ENCODE results near the gene PDE5A. TPM values are rescaled to one million over a fixed set of nuclear protein-coding genes. Genes with fewer than 3 reads are reported as not detected.
A peak's percentile ranks its signal among the peaks of the same experiment; 100 is the strongest.
"Not testable (repeated sequence)": the region's sequence is repeated elsewhere in the genome, so short reads cannot be mapped to it uniquely, and the experiment has no call there.

The PDE5A gene
- total RNA-seq, 1 experiment from 2014 or later = 8.5 TPM

GRCh38 chr4:119469039-119469438 lies 159.6 kb downstream of the PDE5A start:
- H3K9me2 ChIP-seq (ENCODE audit: insufficient read depth); BruUV-seq (replicated peaks); H3K27ac ChIP-seq; CTCF ChIA-PET; H3K4me2 ChIP-seq; POLR2A ChIA-PET (ENCODE audit: unreplicated experiment); H2AFZ ChIP-seq; H3K79me2 ChIP-seq (ENCODE audit: low read depth); DNase-seq; H3K36me3 ChIP-seq (ENCODE audit: low read depth); intact Hi-C loops (cut with micrococcal nuclease; ENCODE audit: unreplicated experiment); H3K4me3 ChIP-seq; H3K9me3 ChIP-seq (ENCODE audit: insufficient read depth, low read depth); H3K27me3 ChIP-seq (ENCODE audit: insufficient read depth, low read depth); H3F3A ChIP-seq (ENCODE audit: insufficient read depth, low read depth); H4K20me1 ChIP-seq (ENCODE audit: insufficient read depth); H3K4me1 ChIP-seq (replicated peaks; ENCODE audit: insufficient read depth): not testable (repeated sequence)

GRCh38 chr4:119462733-119463132 lies 165.9 kb downstream of the PDE5A start:
- intact Hi-C loops (cut with micrococcal nuclease; ENCODE audit: unreplicated experiment); POLR2A ChIA-PET (ENCODE audit: unreplicated experiment): not testable (repeated sequence)

GRCh38 chr4:119455734-119456133 lies 172.9 kb downstream of the PDE5A start:
- Histone ChIP-seq H3K4me3 (peak overlapping the region; percentile 52; the same call in 1 of the 2 replicates), H3K4me2 (peak overlapping the region; percentile 59)
- H3K9me2 ChIP-seq (ENCODE audit: insufficient read depth); CTCF ChIA-PET; intact Hi-C loops (cut with micrococcal nuclease; ENCODE audit: unreplicated experiment); H3K4me1 ChIP-seq (replicated peaks; ENCODE audit: insufficient read depth); H3K79me2 ChIP-seq (ENCODE audit: low read depth); H3K36me3 ChIP-seq (ENCODE audit: low read depth); H3K27ac ChIP-seq; H3F3A ChIP-seq (ENCODE audit: insufficient read depth, low read depth); H3K27me3 ChIP-seq (ENCODE audit: insufficient read depth, low read depth); H2AFZ ChIP-seq; H4K20me1 ChIP-seq (ENCODE audit: insufficient read depth); H3K9me3 ChIP-seq (ENCODE audit: insufficient read depth, low read depth); POLR2A ChIA-PET (ENCODE audit: unreplicated experiment); BruUV-seq (replicated peaks): not testable (repeated sequence)
- DNase-seq = peak; percentile 31 to 58

More at GRCh38 chr4:119462733-119463132, 165.9 kb downstream of the PDE5A start:
- BruUV-seq (replicated peaks); DNase-seq; H4K20me1 ChIP-seq (ENCODE audit: insufficient read depth); H3K4me1 ChIP-seq (replicated peaks; ENCODE audit: insufficient read depth); CTCF ChIA-PET; H2AFZ ChIP-seq; H3F3A ChIP-seq (ENCODE audit: insufficient read depth, low read depth); H3K79me2 ChIP-seq (ENCODE audit: low read depth); H3K4me3 ChIP-seq; H3K9me3 ChIP-seq (ENCODE audit: insufficient read depth, low read depth); H3K9me2 ChIP-seq (ENCODE audit: insufficient read depth); H3K27ac ChIP-seq; H3K4me2 ChIP-seq; H3K36me3 ChIP-seq (ENCODE audit: low read depth); H3K27me3 ChIP-seq (ENCODE audit: insufficient read depth, low read depth): not testable (repeated sequence)

GRCh38 chr4:119454491-119455270 lies 173.9 kb downstream of the PDE5A start:
- not testable (repeated sequence) for H3K4me2 ChIP-seq, H2AFZ ChIP-seq

GRCh38 chr4:119454151-119454490 lies 174.5 kb downstream of the PDE5A start:
- H3K27me3 ChIP-seq (ENCODE audit: insufficient read depth, low read depth); H3K4me2 ChIP-seq; H2AFZ ChIP-seq; H3K9me3 ChIP-seq (ENCODE audit: insufficient read depth, low read depth); H3K79me2 ChIP-seq (ENCODE audit: low read depth); intact Hi-C loops (cut with micrococcal nuclease; ENCODE audit: unreplicated experiment); H3K9me2 ChIP-seq (ENCODE audit: insufficient read depth); H3K36me3 ChIP-seq (ENCODE audit: low read depth); H3K4me1 ChIP-seq (replicated peaks; ENCODE audit: insufficient read depth); BruUV-seq (replicated peaks); H3F3A ChIP-seq (ENCODE audit: insufficient read depth, low read depth); DNase-seq; POLR2A ChIA-PET (ENCODE audit: unreplicated experiment); H4K20me1 ChIP-seq (ENCODE audit: insufficient read depth): not testable (repeated sequence)
- CTCF ChIA-PET = interaction anchor here (0.6 to 0.7 kb wide), 3 partner anchors 12 to 170 kb away, joined by 3 to 5 read pairs (median 4); no protein-coding TSS in a partner anchor
- peak overlapping the region; percentile 57; the same call in 1 of the 2 replicates for H3K27ac ChIP-seq
- peak overlapping the region; percentile 50; the same call in 1 of the 2 replicates for H3K4me3 ChIP-seq

More at GRCh38 chr4:119454491-119455270, 173.9 kb downstream of the PDE5A start:
- intact Hi-C loops (cut with micrococcal nuclease; ENCODE audit: unreplicated experiment); H3K9me2 ChIP-seq (ENCODE audit: insufficient read depth); H3K4me1 ChIP-seq (replicated peaks; ENCODE audit: insufficient read depth); H3K9me3 ChIP-seq (ENCODE audit: insufficient read depth, low read depth); H4K20me1 ChIP-seq (ENCODE audit: insufficient read depth); H3K36me3 ChIP-seq (ENCODE audit: low read depth); H3F3A ChIP-seq (ENCODE audit: insufficient read depth, low read depth); H3K79me2 ChIP-seq (ENCODE audit: low read depth); BruUV-seq (replicated peaks); H3K27me3 ChIP-seq (ENCODE audit: insufficient read depth, low read depth): not testable (repeated sequence)
- POLR2A ChIA-PET (ENCODE audit: unreplicated experiment) = interaction anchor here (0.7 kb wide), 1 partner anchor 317 kb away, joined by 6 read pairs; no protein-coding TSS in a partner anchor
- DNase-seq = peak; percentile 79 to 82
- Histone ChIP-seq H3K27ac (peak overlapping the region; percentile 57; the same call in 1 of the 2 replicates), H3K4me3 (peak overlapping the region; percentile 52; the same call in 1 of the 2 replicates)
- CTCF ChIA-PET = interaction anchor here (0.6 to 0.7 kb wide), 3 partner anchors 11 to 171 kb away, joined by 3 to 5 read pairs (median 4); no protein-coding TSS in a partner anchor

- H3K9me2 ChIP-seq (ENCODE audit: insufficient read depth); H3K4me1 ChIP-seq (replicated peaks; ENCODE audit: insufficient read depth); POLR2A ChIA-PET (ENCODE audit: unreplicated experiment); H3K27ac ChIP-seq; H3F3A ChIP-seq (ENCODE audit: insufficient read depth, low read depth); H4K20me1 ChIP-seq (ENCODE audit: insufficient read depth); H3K9me3 ChIP-seq (ENCODE audit: insufficient read depth, low read depth); H3K27me3 ChIP-seq (ENCODE audit: insufficient read depth, low read depth); H3K79me2 ChIP-seq (ENCODE audit: low read depth); BruUV-seq (replicated peaks); H3K36me3 ChIP-seq (ENCODE audit: low read depth); intact Hi-C loops (cut with micrococcal nuclease; ENCODE audit: unreplicated experiment); H3K4me2 ChIP-seq; H2AFZ ChIP-seq; H3K4me3 ChIP-seq; DNase-seq; CTCF ChIA-PET: not testable (repeated sequence)
These were observed 175.3 kb downstream of the PDE5A start for GRCh38 chr4:119453286-119453685.

- intact Hi-C loops (cut with micrococcal nuclease; ENCODE audit: unreplicated experiment); DNase-seq; H3K4me3 ChIP-seq; H3K4me1 ChIP-seq (replicated peaks; ENCODE audit: insufficient read depth); H3K36me3 ChIP-seq (ENCODE audit: low read depth); H3F3A ChIP-seq (ENCODE audit: insufficient read depth, low read depth); H3K27me3 ChIP-seq (ENCODE audit: insufficient read depth, low read depth); H3K9me2 ChIP-seq (ENCODE audit: insufficient read depth); POLR2A ChIA-PET (ENCODE audit: unreplicated experiment); H3K27ac ChIP-seq; H4K20me1 ChIP-seq (ENCODE audit: insufficient read depth); H3K9me3 ChIP-seq (ENCODE audit: insufficient read depth, low read depth); H2AFZ ChIP-seq; H3K79me2 ChIP-seq (ENCODE audit: low read depth); H3K4me2 ChIP-seq; BruUV-seq (replicated peaks); CTCF ChIA-PET: not testable (repeated sequence)
These were observed 178.8 kb downstream of the PDE5A start for GRCh38 chr4:119449851-119450250.

Measured in PC-9 (cell line).